Glomerular visceral epithelial cell (primary cell): Measurements from ENCODE around the gene PER2.
"Not testable (repeated sequence)": the region's sequence is repeated elsewhere in the genome, so short reads cannot be mapped to it uniquely, and the experiment has no call there.

Source experiments
- DNase-seq: peaks from one replicate; pipeline ENCODE4 v3.0.0-alpha.2; 2016; ENCODE audit errors: extremely low spot score

PER2 gene

GRCh38 chr2:238313289-238313990, 25.0 kb upstream of the PER2 start:
- DNase-seq = no peak

- DNase-seq = not testable (repeated sequence)
Measured at GRCh38 chr2:238310721-238311120, 22.3 kb upstream of the PER2 start.

- DNase-seq = no peak
Measured at GRCh38 chr2:238308177-238308576, 19.8 kb upstream of the PER2 start.

GRCh38 chr2:238306672-238306998, 18.2 kb upstream of the PER2 start:
- no peak for DNase-seq

- DNase-seq = no peak
Measured at GRCh38 chr2:238305965-238306671, 17.7 kb upstream of the PER2 start.

GRCh38 chr2:238305092-238305862, 16.9 kb upstream of the PER2 start:
- no peak for DNase-seq

GRCh38 chr2:238304116-238304515, 15.7 kb upstream of the PER2 start:
- no peak for DNase-seq

- DNase-seq = no peak
Measured at GRCh38 chr2:238302751-238303150, 14.3 kb upstream of the PER2 start.

GRCh38 chr2:238302087-238302486, 13.7 kb upstream of the PER2 start:
- DNase-seq = no peak

- DNase-seq = peak; percentile 41
Measured at GRCh38 chr2:238299803-238300202, 11.4 kb upstream of the PER2 start.

- no peak for DNase-seq
Measured at GRCh38 chr2:238296638-238297457, 8.4 kb upstream of the PER2 start.

GRCh38 chr2:238295144-238296112, 7.0 kb upstream of the PER2 start:
- DNase-seq = no peak

- DNase-seq = no peak
Measured at GRCh38 chr2:238294393-238295143, 6.2 kb upstream of the PER2 start.

GRCh38 chr2:238294046-238294392, 5.6 kb upstream of the PER2 start:
- DNase-seq = no peak

GRCh38 chr2:238291550-238292281, 3.3 kb upstream of the PER2 start:
- no peak for DNase-seq

GRCh38 chr2:238290715-238291549, 2.5 kb upstream of the PER2 start:
- no peak for DNase-seq

GRCh38 chr2:238290091-238290509, 1.7 kb upstream of the PER2 start:
- no peak for DNase-seq

- DNase-seq = no peak
Measured at GRCh38 chr2:238289574-238289973, 1.2 kb upstream of the PER2 start.
